ENCODE data around the gene TUBGCP5.

DNA sequence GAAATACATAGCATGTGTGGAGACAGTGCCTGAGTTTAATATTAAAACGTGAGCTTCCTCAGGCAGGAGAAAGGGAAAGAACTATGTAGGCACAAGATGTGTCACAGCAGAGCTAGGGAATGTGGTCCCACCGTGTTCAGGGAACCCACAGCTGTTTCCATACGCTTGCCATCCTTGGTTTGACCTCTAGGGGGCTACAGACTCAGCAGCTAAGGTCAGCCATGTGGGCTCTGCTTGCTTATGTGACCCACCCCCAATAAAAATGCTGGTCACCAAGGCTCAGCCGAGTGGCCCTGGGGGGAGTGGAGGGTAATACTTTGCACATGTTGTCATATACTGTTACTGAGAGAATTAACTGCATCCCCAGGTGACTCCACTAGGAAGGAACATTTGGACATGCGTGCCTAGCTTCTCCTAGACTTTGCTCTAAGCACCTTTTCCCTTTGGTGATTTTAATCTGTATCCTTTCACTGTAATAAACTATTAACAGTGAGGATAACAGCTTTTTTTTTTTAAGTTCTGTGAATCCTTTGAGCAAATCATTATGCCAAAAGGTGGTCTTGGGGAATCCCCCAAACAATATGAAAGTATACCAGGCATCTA is 3.3 kb downstream of the TUBGCP5 start:
- TF ChIP-seq EZH2 (IDR thresholded peaks at IDR 0.05) (no peak), POLR2AphosphoS5 (IDR thresholded peaks at IDR 0.05; ENCODE audit: borderline replicate concordance, low read depth, low read length) (no peak)
